GM18519 (cell line): Measurements from ENCODE around the gene SERPIND1.

Source experiments
- ATAC-seq: cut with Tn5 transposase; IDR thresholded peaks from one replicate; pipeline ENCODE4 v1.9.1; 2021; ENCODE audit warnings: mild to moderate bottlenecking, moderate library complexity; ENCODE audit not compliant: unreplicated experiment, low FRiP score

SERPIND1 gene

DNA sequence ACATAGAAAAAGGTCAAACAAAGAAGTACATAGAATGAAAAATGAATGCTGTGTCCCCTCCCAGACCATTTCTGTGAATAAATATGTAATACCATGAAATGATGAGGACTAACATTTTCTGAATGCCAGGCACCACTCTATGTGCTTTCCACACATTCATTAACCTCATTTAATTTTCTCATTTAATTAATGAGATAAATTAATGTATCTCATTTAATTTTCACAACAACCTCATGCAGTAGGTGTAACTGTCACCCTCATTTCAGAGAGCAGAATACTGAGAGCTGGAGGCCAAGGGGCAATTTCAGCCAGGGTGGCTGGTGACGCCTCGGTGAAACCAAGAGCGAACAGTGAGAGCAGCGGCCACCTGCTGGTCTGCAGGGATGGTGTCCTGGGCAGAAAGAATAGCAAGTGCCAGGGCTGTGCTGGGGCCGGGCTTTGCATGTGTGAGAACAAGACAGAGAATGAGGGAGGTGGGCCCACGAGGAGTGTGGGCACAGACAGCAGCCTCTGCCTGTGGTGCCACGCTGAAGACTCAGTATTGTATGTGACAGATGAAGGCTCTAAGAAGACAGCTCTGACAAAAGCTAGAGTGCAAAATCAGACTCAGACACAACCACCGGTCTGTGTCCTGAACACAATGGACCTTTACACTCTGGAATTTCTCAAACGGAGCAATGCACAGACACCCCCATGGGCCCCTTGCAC is 1.8 kb upstream of the SERPIND1 start:
- ATAC-seq = no peak

DNA sequence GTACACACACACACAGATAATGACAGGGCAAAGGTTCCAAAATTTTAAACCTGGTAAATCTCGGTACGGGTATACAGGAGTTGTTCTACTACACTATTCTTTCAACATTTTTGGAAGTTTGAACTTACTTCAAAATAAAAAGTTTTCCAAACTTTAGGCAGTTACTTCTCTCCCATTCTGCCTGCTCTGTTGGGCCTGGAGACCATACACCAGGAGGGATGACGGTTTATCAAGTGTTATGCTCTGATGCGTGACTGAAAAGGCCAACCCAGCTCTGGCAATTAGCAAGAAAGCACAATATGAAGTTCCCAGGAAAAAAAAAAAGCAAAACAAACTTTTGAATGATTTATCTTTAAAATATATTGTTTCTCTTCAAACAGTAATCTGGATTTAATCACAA is 969 bp downstream of the SERPIND1 start:
- no peak for ATAC-seq

DNA sequence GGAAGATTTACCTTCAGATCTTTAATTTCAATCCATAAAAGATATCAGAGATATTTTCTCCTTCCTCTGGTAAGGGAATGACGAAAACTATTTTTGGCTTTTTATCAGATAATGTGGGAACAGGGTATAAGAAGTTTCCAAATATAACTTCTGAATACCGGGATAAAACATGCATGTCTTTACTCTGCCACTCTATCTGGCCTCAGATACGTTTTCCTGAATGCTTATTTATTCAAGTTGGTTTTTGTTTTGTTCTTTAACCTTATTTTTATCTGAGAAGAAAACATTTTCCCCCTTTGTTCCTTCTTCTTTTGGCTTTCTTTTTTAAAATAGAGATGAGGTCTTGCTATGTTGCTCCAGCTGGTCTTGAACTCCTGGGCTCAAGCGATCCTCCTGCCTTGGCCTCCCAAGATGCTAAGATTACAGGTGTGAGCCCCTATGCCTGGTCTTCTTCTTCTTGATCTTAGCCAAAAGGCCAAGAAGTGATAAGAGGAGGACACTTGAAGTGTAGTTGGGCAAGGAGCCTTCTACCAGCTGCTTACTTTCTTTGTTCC is 1.5 kb downstream of the SERPIND1 start:
- no peak for ATAC-seq

DNA sequence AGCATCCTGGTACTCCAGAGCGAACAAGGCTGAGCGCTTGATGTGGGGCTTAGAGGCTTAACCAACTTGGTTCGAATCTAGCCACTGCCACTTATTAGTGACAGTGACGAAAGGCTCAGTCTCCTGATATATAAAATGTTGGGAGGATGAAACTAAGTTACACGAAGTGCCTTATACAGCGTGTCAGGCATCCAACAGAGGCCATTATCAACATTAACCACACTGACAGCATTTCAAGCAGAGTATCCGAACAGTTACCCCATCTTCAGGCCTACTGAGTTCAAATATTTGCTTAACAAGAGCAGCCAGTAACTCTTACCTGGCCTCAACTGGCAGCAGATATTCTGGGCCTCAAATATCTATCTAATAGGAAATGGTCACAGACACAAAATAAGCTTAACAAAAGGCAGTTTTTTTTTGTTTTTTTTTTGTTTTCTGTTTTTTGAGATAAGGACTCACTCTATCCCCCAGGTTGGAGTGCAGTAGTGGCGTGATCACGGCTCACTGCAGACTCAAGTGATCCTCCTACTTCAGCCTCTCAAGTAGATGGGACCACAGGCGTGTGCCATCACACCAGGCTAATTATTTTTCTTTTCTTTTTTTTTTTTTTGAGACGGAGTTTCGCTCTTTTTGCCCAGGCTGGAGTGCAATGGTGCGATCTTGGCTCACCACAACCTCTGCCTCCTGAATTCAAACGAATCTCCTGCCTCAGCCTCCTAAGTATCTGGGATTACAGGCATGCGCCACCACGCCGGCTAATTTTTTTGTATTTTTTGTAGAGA is 2.9 kb downstream of the SERPIND1 start:
- ATAC-seq = no peak

DNA sequence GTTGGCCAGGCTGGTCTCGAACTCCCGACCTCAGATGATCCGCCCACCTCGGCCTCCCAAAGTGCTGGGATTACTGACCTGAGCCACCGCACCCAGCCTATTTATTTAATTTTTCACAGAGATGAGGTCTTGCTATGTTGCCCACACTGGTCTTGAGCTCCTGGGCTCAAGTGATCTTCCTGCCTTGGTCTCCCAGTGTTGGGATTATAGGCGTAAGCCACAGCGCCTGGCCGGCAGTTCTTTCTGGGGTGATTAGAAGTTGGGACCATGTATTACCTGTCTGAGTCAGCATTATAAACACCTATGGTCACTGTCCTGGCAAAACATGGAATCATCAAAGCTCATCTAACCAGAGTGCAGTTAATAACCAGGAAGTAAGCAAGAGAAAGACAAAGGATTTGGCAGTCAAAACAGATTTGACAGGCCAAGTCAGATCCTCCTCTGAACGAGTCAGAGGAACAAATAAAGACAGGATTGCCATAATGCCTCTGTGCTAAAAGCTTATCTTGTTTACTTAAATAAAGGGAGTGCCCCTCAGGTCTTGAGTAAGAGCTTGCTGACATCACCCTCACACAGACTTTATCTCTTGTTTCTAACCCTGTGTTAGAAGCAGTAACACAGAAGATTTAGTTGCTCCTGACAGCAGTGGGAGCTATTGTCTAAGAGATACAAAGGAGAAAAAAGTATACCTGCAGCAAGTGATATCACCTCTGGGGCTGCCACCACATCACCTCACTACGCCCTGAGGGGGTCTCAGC is 3.7 kb downstream of the SERPIND1 start:
- ATAC-seq = no peak

DNA sequence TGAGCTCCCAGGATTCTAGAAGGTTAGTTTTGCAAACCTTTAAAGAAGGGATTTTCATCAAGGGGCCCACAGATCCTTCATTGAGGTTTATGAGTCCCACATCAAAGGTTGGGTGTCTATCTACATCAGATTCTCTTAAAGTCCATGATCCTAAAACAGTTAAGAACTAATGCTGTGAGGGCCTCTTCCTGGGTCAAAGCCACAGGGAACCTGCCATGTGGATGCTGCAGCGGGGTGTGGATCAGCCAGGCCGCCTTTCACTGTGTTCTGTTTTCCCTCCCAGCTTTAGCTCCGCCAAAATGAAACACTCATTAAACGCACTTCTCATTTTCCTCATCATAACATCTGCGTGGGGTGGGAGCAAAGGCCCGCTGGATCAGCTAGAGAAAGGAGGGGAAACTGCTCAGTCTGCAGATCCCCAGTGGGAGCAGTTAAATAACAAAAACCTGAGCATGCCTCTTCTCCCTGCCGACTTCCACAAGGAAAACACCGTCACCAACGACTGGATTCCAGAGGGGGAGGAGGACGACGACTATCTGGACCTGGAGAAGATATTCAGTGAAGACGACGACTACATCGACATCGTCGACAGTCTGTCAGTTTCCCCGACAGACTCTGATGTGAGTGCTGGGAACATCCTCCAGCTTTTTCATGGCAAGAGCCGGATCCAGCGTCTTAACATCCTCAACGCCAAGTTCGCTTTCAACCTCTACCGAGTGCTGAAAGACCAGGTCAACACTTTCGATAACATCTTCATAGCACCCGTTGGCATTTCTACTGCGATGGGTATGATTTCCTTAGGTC is 5.3 kb downstream of the SERPIND1 start:
- no peak for ATAC-seq

DNA sequence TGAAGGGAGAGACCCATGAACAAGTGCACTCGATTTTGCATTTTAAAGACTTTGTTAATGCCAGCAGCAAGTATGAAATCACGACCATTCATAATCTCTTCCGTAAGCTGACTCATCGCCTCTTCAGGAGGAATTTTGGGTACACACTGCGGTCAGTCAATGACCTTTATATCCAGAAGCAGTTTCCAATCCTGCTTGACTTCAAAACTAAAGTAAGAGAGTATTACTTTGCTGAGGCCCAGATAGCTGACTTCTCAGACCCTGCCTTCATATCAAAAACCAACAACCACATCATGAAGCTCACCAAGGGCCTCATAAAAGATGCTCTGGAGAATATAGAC is 5.9 kb downstream of the SERPIND1 start:
- no peak for ATAC-seq

DNA sequence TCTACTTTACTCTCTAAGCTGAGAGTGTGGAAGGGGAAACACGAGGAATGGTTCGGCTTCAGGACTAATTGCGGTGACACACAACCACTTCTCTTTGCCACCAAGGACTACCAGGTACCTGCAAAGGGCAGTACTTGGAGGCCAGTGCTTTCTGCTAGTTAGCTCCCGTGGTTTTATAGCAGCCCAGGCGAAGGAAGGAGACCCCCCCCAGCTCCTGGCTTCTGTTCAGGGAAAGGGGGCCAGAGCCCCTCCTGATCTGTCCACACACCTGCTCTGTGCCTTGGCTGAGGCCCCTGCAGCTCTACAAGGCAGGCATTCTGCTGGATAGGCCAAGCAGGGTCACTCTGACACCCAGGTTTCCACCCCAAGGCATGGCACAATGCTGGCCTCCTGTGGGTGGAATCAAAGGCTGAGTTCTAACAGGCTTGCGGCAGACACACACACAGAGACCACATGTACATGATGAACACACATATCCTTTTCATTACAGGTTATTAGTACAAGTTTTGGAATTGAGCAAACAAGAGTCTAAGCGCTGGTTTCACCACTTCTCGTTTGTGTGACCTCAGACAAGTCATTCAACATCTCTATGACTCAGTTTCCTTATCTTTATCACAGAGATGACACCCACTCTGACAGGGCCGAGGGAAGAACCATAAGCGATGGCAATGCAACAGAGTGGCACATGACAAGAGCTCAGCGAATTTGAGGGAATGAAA is 7.5 kb downstream of the SERPIND1 start:
- no peak for ATAC-seq

DNA sequence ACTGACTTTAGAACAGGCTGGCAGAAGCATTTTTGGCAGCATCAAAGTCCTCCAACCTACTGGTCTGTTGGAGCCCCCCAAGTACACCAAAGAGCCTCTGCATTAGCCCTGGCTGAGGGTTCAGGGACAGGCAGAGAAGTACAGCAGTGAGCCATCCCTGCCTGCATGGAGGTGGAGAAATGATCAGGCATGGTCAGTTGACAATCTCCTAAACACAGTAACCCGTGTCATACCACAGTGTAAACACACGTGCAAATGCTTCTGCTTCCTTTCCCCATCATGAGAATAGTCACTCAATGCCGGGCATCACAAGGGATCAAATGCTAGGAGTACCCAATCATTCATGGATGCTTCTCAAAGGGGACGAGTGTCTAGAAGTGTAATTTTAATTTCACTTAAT is 8.2 kb downstream of the SERPIND1 start:
- ATAC-seq = no peak

DNA sequence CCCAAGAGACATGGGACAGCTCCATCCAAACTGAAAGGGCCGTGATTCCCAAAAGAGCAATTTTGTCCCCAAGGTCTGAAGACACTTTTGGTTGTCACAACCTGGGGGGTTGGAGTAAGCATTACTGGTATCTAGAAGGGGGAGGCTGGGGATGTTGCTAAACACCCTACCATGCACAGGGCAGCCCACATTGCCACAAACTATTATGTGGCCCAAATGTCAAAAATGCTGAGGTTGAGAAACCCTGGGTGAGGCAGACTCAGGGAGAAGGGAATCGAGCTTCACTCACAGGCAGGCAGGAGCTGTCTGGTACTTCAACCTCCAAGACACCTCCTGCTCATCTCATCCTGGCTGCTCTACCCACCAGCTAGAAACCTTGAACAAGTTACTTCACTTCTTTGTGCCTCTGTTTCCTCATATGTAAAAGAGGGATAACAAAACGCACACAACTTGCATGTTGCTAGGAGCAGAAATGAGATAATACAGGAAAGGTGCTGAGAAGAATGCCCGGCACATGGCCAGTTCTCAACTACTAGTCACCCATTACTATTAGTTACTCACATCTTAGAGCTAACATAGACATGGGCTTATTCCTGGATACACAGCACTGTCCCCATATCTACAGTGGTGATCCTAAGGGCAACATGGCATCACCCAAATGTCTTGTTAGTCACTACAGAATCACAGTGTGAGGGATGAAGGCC is 8.8 kb downstream of the SERPIND1 start:
- ATAC-seq = no peak

DNA sequence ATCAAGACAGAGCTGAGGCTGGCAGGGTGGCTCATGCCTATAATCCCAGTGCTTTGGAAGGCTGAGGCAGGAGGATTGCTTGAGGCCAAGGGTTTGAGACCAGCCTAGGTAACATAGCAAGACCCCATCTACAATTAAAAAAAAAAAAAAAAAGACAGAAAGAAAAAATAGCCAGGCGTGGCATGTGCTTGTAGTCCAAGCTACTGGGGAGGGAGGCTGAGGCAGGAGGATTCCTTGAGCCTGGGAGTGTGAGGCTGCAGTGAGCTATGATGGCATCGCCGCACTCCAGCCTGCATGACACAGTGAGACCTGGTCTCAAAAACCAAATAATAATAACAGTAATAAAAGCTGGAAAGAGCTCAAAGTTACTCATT is 9.4 kb downstream of the SERPIND1 start:
- no peak for ATAC-seq

DNA sequence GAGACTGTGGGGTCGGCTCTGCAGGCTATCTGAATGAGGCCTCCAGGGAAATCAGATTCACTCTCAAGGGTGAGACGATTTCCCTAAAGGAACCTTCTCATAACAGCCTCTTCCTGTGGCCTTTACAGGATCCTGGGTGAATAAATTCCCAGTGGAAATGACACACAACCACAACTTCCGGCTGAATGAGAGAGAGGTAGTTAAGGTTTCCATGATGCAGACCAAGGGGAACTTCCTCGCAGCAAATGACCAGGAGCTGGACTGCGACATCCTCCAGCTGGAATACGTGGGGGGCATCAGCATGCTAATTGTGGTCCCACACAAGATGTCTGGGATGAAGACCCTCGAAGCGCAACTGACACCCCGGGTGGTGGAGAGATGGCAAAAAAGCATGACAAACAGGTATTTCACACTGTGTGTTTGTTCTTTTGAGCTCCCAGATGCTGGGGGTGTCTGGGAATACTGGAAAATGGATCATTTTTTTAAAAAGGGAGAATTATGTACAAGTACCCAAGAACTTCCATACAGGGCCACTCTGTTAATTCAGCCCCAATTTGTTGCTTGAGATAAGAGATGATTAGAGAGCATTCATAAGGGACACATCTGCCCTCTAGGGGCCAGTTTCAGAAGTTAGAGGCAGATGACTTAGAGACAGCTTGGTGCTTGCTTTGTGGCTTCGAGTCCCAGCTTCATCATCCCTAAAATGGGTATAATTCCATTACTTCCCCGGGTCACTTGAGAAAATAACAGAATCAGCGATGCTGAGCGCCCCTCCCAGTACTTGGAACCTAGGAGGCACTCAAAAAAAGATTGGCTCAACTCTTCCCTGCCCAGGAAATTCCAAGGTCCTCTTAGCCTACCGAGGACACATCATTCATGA is 10.2 kb downstream of the SERPIND1 start:
- no peak for ATAC-seq

DNA sequence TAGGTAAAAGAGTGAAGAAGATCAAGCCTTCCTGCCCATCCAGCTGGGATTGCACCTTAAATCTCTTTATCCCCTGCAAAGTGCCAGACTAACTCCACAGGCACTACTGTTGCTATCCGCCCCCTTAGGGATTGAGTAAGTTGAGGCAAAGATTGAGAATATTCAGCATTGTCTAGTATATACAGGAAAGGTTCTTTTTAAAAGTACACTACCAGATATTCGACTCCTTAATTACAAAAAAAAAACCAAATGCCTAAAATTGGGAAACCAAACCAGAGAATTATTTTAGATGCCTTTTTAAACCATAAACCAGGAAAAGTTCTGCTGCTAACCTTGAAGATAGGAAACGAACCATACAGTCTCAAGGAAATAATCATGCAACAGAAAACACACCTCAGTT is 11.5 kb downstream of the SERPIND1 start:
- ATAC-seq = no peak

DNA sequence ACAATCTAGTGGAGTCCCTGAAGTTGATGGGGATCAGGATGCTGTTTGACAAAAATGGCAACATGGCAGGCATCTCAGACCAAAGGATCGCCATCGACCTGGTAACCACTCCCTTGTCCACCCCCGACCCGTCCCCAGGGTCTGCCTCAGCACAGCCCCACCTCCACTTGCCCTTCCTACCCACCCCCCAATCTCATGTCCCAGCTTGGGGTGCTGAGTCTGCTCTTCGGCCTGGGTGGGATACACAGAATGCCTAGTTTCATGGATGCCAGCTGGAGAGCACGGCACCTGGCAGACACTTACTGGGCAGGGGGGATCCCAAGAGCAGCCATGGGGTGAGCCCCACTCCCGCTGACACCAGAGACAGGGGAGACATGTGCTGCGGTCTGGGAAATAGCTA is 12.1 kb downstream of the SERPIND1 start:
- ATAC-seq = no peak

DNA sequence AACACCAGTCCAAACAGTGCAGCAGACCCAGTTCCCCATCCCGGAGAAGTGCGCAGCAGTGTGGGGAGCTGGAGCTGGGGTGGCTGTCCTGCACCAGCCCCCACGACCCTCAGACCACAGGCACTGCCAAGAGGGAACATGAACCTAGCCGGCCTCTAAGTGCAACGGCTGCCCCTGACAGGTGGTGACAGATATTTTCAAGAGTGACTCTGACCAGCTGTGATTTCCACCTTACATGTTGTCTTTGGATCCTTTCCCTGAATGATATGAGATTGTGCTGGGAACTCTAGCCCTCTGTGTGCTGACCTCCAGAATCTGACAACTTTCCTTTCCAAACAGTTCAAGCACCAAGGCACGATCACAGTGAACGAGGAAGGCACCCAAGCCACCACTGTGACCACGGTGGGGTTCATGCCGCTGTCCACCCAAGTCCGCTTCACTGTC is 12.6 kb downstream of the SERPIND1 start:
- no peak for ATAC-seq

DNA sequence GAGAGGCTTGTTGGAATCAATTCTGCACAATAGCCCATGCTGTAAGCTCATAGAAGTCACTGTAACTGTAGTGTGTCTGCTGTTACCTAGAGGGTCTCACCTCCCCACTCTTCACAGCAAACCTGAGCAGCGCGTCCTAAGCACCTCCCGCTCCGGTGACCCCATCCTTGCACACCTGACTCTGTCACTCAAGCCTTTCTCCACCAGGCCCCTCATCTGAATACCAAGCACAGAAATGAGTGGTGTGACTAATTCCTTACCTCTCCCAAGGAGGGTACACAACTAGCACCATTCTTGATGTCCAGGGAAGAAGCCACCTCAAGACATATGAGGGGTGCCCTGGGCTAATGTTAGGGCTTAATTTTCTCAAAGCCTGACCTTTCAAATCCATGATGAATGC is 13.3 kb downstream of the SERPIND1 start:
- no peak for ATAC-seq

DNA sequence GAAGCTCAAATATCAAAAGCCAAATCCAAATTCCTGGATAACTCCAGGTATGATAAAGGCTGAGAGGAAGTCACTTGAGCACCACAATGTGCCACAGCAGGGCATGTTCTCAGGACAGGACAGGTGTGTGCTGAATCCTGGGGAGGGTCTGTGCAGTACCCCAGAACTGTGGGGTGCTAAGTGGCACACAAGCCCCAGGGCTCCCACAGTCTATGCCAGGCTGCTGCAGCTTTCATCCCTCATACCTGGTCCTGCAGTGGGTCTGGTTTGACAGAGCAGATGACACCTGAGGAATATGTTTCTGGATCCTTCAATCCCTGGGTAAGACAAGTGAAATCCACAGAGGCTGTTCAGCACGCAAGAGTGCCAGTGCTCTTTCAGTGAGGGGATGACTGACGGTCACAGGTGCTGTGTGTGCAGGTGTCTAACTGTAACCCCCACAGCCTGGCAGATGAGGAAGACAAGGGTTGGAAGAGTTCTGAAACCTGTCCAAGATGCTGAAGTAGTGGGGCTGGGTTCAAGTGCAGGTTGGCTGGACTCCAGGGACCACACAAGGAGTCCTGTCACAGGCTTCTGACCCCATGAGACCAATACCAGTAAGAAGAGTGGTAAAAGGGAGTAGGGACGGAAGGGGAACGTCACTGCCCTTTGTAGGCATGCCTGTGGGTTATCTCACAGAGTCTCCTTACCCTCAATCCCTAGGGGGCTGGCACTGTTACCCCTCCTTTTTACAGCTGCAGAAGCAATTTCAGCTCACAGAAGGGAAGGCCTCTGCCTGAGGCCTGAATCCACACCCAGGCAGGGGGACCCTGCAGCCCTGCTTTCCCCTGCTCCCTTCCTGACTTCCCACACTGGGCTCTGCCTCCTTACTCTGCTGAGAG is 14.1 kb downstream of the SERPIND1 start:
- no peak for ATAC-seq
